ENCODE data around the gene LSR. TPM values are rescaled to one million over a fixed set of nuclear protein-coding genes. Genes with fewer than 3 reads are reported as not detected.

LSR gene
- total and polyA plus RNA-seq, 10 donors = 10.9 to 30.2 (median 20.4) TPM

DNA sequence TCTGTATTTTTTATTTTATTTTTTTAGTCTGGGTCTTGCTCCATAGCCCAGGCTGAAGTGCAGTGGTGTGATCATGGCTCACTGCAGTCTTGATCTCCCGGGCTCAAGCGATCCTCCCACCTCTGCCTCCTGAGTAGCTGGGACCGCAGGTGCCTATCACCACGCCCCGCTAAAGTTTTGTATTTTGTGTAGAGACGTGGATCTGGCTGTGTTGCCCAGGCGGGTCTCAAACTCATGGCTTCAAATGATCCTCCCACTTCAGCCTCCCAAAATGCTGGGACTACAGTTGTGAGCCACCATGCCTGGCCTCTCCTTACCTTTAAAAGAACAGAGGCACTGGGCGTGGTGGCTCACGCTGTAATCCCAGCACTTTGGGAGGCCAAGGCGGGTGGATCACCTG, 38.9 kb downstream of the LSR start:
- intact Hi-C loops (cut with DNase I; ENCODE audit: low total_unique reads) = no loop called here
- Histone ChIP-seq H3K27me3 (replicated peaks in 1 of 7) (peaks cover 0 to 11% (median 0%) of the 10 kb centered on the region in 7 donors), H3K36me3 (no peaks in the 10 kb centered on the region), H3K27ac (no peak overlapping the region), H3K4me3 (no peak overlapping the region), H3K9me3 (no peaks in the 10 kb centered on the region), H3K4me1 (peaks cover 0 to 7% (median 2%) of the 10 kb centered on the region in 6 donors)
- no peak for DNase-seq
- TF ChIP-seq POLR2AphosphoS5 (IDR thresholded peaks at IDR 0.05) (no peak), POLR2A (IDR thresholded peaks at IDR 0.05) (no peak)
- TF ChIP-seq, protein P1, sequence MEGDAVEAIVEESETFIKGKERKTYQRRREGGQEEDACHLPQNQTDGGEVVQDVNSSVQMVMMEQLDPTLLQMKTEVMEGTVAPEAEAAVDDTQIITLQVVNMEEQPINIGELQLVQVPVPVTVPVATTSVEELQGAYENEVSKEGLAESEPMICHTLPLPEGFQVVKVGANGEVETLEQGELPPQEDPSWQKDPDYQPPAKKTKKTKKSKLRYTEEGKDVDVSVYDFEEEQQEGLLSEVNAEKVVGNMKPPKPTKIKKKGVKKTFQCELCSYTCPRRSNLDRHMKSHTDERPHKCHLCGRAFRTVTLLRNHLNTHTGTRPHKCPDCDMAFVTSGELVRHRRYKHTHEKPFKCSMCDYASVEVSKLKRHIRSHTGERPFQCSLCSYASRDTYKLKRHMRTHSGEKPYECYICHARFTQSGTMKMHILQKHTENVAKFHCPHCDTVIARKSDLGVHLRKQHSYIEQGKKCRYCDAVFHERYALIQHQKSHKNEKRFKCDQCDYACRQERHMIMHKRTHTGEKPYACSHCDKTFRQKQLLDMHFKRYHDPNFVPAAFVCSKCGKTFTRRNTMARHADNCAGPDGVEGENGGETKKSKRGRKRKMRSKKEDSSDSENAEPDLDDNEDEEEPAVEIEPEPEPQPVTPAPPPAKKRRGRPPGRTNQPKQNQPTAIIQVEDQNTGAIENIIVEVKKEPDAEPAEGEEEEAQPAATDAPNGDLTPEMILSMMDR (IDR thresholded peaks at IDR 0.05 in 8 of 11, conservative IDR thresholded peaks at IDR 0.05 in 3 of 11) = no peak
- 86 to 97% (median 92%) methylated on average over 9 to 10 of the region's 10 CpGs for WGBS, 5 donors

DNA sequence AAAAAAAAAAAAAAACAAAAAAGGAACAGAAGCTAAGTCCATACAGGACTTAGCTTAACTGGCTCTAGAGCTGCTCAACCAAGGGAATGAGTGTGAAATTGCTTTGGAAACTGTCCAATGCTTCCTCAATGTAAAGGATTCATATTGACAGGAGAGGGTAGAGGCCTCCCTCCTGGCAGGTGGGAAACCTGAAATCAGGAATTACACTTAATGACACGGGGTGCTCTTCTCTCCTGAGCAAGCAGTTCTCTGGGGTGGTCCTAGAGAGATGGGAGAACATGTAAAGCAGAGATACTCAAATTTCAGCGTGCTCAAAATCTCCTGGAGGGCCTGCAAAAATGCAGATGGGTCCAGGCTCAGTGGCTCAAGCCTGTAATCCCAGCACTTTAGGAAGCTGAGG, 39.5 kb downstream of the LSR start:
- H3K4me1 ChIP-seq = peaks cover 0 to 1% (median 0%) of the 10 kb centered on the region in 6 donors
- WGBS, 5 donors = 65 to 90% (median 77%) methylated on average over 2 of the region's 2 CpGs
- intact Hi-C loops (cut with DNase I; ENCODE audit: low total_unique reads) = no loop called here

DNA sequence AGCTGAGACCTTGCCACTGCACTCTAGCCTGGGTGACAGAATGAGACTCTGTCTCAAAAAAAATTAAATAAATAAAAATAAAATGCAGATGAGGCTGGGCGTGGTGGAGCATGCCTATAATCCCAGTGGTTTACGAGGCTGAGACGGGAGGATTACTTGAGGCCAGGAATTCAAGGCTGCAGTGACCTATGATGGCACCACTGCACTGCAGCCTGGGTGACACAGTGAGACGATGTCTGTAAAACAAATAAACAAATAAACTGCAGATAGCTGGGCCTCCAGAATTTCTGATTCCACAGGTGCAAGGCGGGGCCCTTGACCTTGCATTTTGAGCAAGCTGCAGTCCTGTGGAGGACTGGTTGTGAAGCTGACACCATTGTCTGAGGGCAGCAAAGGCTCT, 40.1 kb downstream of the LSR start:
- H3K4me1 ChIP-seq = no peaks in the 10 kb centered on the region
- no peak overlapping the region for H3K27ac ChIP-seq
- H3K4me3 ChIP-seq = no peak overlapping the region
- WGBS, 5 donors = 81 to 87% (median 83%) methylated on average over 5 of the region's 5 CpGs
- H3K9me3 ChIP-seq = no peaks in the 10 kb centered on the region
- no peak for DNase-seq
- peaks cover 0 to 8% (median 0%) of the 10 kb centered on the region in 7 donors for H3K27me3 ChIP-seq (replicated peaks in 1 of 7)
- intact Hi-C loops (cut with DNase I; ENCODE audit: low total_unique reads) = no loop called here
- H3K36me3 ChIP-seq = no peaks in the 10 kb centered on the region
- TF ChIP-seq POLR2A (IDR thresholded peaks at IDR 0.05) = no peak
- no peak for TF ChIP-seq POLR2AphosphoS5 (IDR thresholded peaks at IDR 0.05)
- TF ChIP-seq, protein P1 (IDR thresholded peaks at IDR 0.05 in 8 of 11, conservative IDR thresholded peaks at IDR 0.05 in 3 of 11) = no peak

More for the DNA sequence above, 39.5 kb downstream of the LSR start:
- Histone ChIP-seq H3K9me3 (no peaks in the 10 kb centered on the region), H3K27me3 (replicated peaks in 1 of 7) (peaks cover 0 to 7% (median 0%) of the 10 kb centered on the region in 7 donors), H3K27ac (no peak overlapping the region), H3K4me3 (no peak overlapping the region), H3K36me3 (no peaks in the 10 kb centered on the region)
- no peak for DNase-seq
- no peak for TF ChIP-seq POLR2A (IDR thresholded peaks at IDR 0.05)
- TF ChIP-seq POLR2AphosphoS5 (IDR thresholded peaks at IDR 0.05) = no peak
- TF ChIP-seq, protein P1 (IDR thresholded peaks at IDR 0.05 in 8 of 11, conservative IDR thresholded peaks at IDR 0.05 in 3 of 11) = no peak

DNA sequence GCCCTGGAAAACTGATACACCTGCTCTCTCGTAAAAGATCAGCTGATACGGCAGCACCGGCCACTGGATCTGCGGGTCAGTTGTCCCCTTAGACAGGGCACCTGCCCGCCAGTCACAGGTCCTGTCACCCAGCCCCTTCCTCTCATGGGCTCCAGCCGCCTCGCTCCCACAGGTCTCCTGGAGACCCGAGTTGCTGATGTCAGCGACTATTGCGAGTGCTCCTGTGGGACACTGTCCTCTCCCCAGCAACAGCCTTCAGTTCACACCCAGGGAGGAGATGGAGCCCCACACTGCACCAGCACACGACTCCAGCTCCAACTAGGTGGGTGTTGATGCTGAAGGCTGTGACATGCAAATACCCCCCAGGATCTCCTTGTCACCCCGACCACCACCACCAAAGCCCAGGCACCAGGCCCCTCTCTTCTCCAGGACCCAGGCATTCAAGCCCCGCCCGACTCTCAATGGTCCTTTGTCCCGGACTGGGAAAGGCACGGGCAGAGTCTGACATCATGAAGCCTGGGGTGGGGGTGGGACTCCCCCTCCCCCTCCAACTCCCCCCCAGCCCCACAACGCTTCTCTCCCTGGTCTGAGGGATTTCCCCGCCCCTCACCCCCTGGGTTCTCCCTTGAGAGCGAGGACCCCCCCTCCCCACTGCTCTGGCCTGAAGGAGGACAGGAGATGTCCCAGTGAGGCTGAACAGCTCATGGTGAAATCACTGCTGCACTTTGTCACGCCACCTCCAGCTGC, 41.8 kb downstream of the LSR start:
- DNase-seq = no peak
- TF ChIP-seq, protein P1 (IDR thresholded peaks at IDR 0.05 in 8 of 11, conservative IDR thresholded peaks at IDR 0.05 in 3 of 11) = no peak
- TF ChIP-seq POLR2A (IDR thresholded peaks at IDR 0.05) (no peak), POLR2AphosphoS5 (IDR thresholded peaks at IDR 0.05) (no peak)
- intact Hi-C loops (cut with DNase I; ENCODE audit: low total_unique reads) = no loop called here
- Histone ChIP-seq H3K27me3 (replicated peaks in 1 of 7) (peaks cover 0 to 13% (median 0%) of the 10 kb centered on the region in 7 donors), H3K9me3 (no peaks in the 10 kb centered on the region), H3K36me3 (no peaks in the 10 kb centered on the region), H3K27ac (no peak overlapping the region), H3K4me3 (no peak overlapping the region), H3K4me1 (peaks cover 0 to 8% (median 7%) of the 10 kb centered on the region in 6 donors)
- WGBS, 5 donors = 81 to 91% (median 83%) methylated on average over 19 to 20 of the region's 20 CpGs
